SH-SY5Y (cell line): ENCODE measurements around the gene ZP2.

ENCODE experiments used
- GATA2 ChIP-seq: IDR thresholded peaks from 2 replicates; pipeline ENCODE4 v1.6.1; 2011; ENCODE audit warnings: mild to moderate bottlenecking, low read depth, low read length
- GATA3 ChIP-seq: IDR thresholded peaks from 2 replicates; pipeline ENCODE4 v1.6.1; 2011; ENCODE audit warnings: low read depth, mild to moderate bottlenecking, low read length, moderate library complexity

GRCh38 chr16:21227866-21228265 lies 16.5 kb upstream of the ZP2 start:
- TF ChIP-seq GATA2 (no peak), GATA3 (no peak)
